Measurements from ENCODE around the gene WDFY3.
A peak's percentile ranks its signal among the peaks of the same experiment; 100 is the strongest.
"Not testable (repeated sequence)": the region's sequence is repeated elsewhere in the genome, so short reads cannot be mapped to it uniquely, and the experiment has no call there.

The WDFY3 gene

GRCh38 chr4:84677093-84677492 lies 289.4 kb downstream of the WDFY3 start:
- no peak overlapping the region for H3K4me3 ChIP-seq (ENCODE audit: severe bottlenecking)
- TF ChIP-seq CTCF (IDR thresholded peaks at IDR 0.05; ENCODE audit: poor library complexity, severe bottlenecking) = no peak
- no peaks in the 10 kb centered on the region for H3K9me3 ChIP-seq (ENCODE audit: severe bottlenecking)
- DNase-seq (ENCODE audit: low spot score) (no peak), ATAC-seq (ENCODE audit: low read depth) (no peak)
- no peak overlapping the region for H3K27ac ChIP-seq (ENCODE audit: poor library complexity, severe bottlenecking)
- H3K36me3 ChIP-seq (ENCODE audit: low read depth) = peaks cover 67% of the 10 kb centered on the region
- H3K4me1 ChIP-seq (ENCODE audit: insufficient read depth, poor library complexity, severe bottlenecking) = peaks cover 15% of the 10 kb centered on the region
- H3K27me3 ChIP-seq (ENCODE audit: insufficient read depth, poor library complexity, severe bottlenecking) = no peaks in the 10 kb centered on the region

- peaks cover 15% of the 10 kb centered on the region for H3K4me1 ChIP-seq (ENCODE audit: insufficient read depth, poor library complexity, severe bottlenecking)
- ATAC-seq (ENCODE audit: low read depth) = peak; percentile 93
- TF ChIP-seq CTCF (IDR thresholded peaks at IDR 0.05; ENCODE audit: poor library complexity, severe bottlenecking) = no peak
- no peaks in the 10 kb centered on the region for H3K9me3 ChIP-seq (ENCODE audit: severe bottlenecking)
- H3K27ac ChIP-seq (ENCODE audit: poor library complexity, severe bottlenecking) = peak overlapping the region; percentile 86
- no peak for DNase-seq (ENCODE audit: low spot score)
- no peak overlapping the region for H3K4me3 ChIP-seq (ENCODE audit: severe bottlenecking)
- H3K36me3 ChIP-seq (ENCODE audit: low read depth) = peaks cover 55% of the 10 kb centered on the region
- no peaks in the 10 kb centered on the region for H3K27me3 ChIP-seq (ENCODE audit: insufficient read depth, poor library complexity, severe bottlenecking)
Observed at GRCh38 chr4:84673475-84674240, 292.8 kb downstream of the WDFY3 start.

GRCh38 chr4:84672177-84672576 lies 294.3 kb downstream of the WDFY3 start:
- no peak for ATAC-seq (ENCODE audit: low read depth)
- no peak for TF ChIP-seq CTCF (IDR thresholded peaks at IDR 0.05; ENCODE audit: poor library complexity, severe bottlenecking)
- Histone ChIP-seq H3K27ac (ENCODE audit: poor library complexity, severe bottlenecking) (peak overlapping the region; percentile 86), H3K4me1 (ENCODE audit: insufficient read depth, poor library complexity, severe bottlenecking) (peaks cover 15% of the 10 kb centered on the region), H3K9me3 (ENCODE audit: severe bottlenecking) (no peaks in the 10 kb centered on the region), H3K27me3 (ENCODE audit: insufficient read depth, poor library complexity, severe bottlenecking) (no peaks in the 10 kb centered on the region), H3K36me3 (ENCODE audit: low read depth) (peaks cover 45% of the 10 kb centered on the region), H3K4me3 (ENCODE audit: severe bottlenecking) (no peak overlapping the region)
- DNase-seq (ENCODE audit: low spot score) = no peak

- Histone ChIP-seq H3K4me1 (ENCODE audit: insufficient read depth, poor library complexity, severe bottlenecking) (peaks cover 15% of the 10 kb centered on the region), H3K27me3 (ENCODE audit: insufficient read depth, poor library complexity, severe bottlenecking) (no peaks in the 10 kb centered on the region), H3K36me3 (ENCODE audit: low read depth) (peaks cover 29% of the 10 kb centered on the region), H3K9me3 (ENCODE audit: severe bottlenecking) (no peaks in the 10 kb centered on the region), H3K27ac (ENCODE audit: poor library complexity, severe bottlenecking) (no peak overlapping the region), H3K4me3 (ENCODE audit: severe bottlenecking) (no peak overlapping the region)
- no peak for TF ChIP-seq CTCF (IDR thresholded peaks at IDR 0.05; ENCODE audit: poor library complexity, severe bottlenecking)
- DNase-seq (ENCODE audit: low spot score) (no peak), ATAC-seq (ENCODE audit: low read depth) (no peak)
Observed at GRCh38 chr4:84669201-84669600, 297.3 kb downstream of the WDFY3 start.

- Histone ChIP-seq H3K36me3 (ENCODE audit: low read depth) (peaks cover 14% of the 10 kb centered on the region), H3K4me3 (ENCODE audit: severe bottlenecking) (no peak overlapping the region), H3K9me3 (ENCODE audit: severe bottlenecking) (no peaks in the 10 kb centered on the region), H3K4me1 (ENCODE audit: insufficient read depth, poor library complexity, severe bottlenecking) (no peaks in the 10 kb centered on the region), H3K27ac (ENCODE audit: poor library complexity, severe bottlenecking) (no peak overlapping the region), H3K27me3 (ENCODE audit: insufficient read depth, poor library complexity, severe bottlenecking) (no peaks in the 10 kb centered on the region)
- DNase-seq (ENCODE audit: low spot score) (no peak), ATAC-seq (ENCODE audit: low read depth) (no peak)
- no peak for TF ChIP-seq CTCF (IDR thresholded peaks at IDR 0.05; ENCODE audit: poor library complexity, severe bottlenecking)
Observed at GRCh38 chr4:84666439-84666838, 300.1 kb downstream of the WDFY3 start.

- H3K27ac ChIP-seq (ENCODE audit: poor library complexity, severe bottlenecking); H3K4me1 ChIP-seq (ENCODE audit: insufficient read depth, poor library complexity, severe bottlenecking); H3K36me3 ChIP-seq (ENCODE audit: low read depth); H3K27me3 ChIP-seq (ENCODE audit: insufficient read depth, poor library complexity, severe bottlenecking); DNase-seq (ENCODE audit: low spot score); ATAC-seq (ENCODE audit: low read depth); H3K9me3 ChIP-seq (ENCODE audit: severe bottlenecking); H3K4me3 ChIP-seq (ENCODE audit: severe bottlenecking): not testable (repeated sequence)
Observed at GRCh38 chr4:84664767-84665166, 301.7 kb downstream of the WDFY3 start.
